GM12878 (cell line): ENCODE data around the gene JUN.

Experiments
- CTCF ChIP-seq, 3 experiments: IDR thresholded peaks in 2 of 3; conservative IDR thresholded peaks in 1 of 3; 2 replicates each; pipeline ENCODE4 v1.5.1; 2011; ENCODE audit warnings: low read depth in 3 of 3, low read length in 3 of 3, mild to moderate bottlenecking in 3 of 3, control low read depth in 2 of 3, moderate library complexity in 2 of 3, inconsistent platforms in 1 of 3, mixed read lengths in 1 of 3; ENCODE audit not compliant: control insufficient read depth in 2 of 3, insufficient read depth in 1 of 3; ENCODE audit errors: extremely low read depth in 1 of 3
- EP300 ChIP-seq, 2 experiments: fragments of 150-350 bp in 1 of 2; IDR thresholded peaks; 2 replicates each; pipeline ENCODE4 v1.6.1; 2011 to 2012; ENCODE audit warnings: low read depth in 2 of 2, low read length in 2 of 2, borderline replicate concordance in 1 of 2, improper control_type of control experiment in 1 of 2, inconsistent platforms in 1 of 2; ENCODE audit not compliant: control insufficient read depth in 1 of 2
- RBBP5 ChIP-seq: fragments of 200-600 bp; sonication (generic); conservative IDR thresholded peaks from 2 replicates; pipeline ENCODE4 v1.6.1; 2016

- TF ChIP-seq CTCF (IDR thresholded peaks at IDR 0.05 in 2 of 3, conservative IDR thresholded peaks at IDR 0.05 in 1 of 3; ENCODE audit: control insufficient read depth in 2 of 3, extremely low read depth in 1 of 3, insufficient read depth in 1 of 3, low read depth in 3 of 3, low read length in 3 of 3) = no peak
- no peak for TF ChIP-seq EP300 (IDR thresholded peaks at IDR 0.05; ENCODE audit: borderline replicate concordance in 1 of 2, control insufficient read depth in 1 of 2, low read depth in 2 of 2, low read length in 2 of 2)
- TF ChIP-seq RBBP5 = no peak
These were observed 14.0 kb downstream of the JUN start for GRCh38 chr1:58769809-58770320.
